GM21390 (cell line): ENCODE data around the gene SLC35A1.
"Not testable (repeated sequence)": the region's sequence is repeated elsewhere in the genome, so short reads cannot be mapped to it uniquely, and the experiment has no call there.

Source experiments
- ATAC-seq: cut with Tn5 transposase; IDR thresholded peaks from one replicate; pipeline ENCODE4 v1.9.1; 2021; ENCODE audit not compliant: unreplicated experiment

Gene SLC35A1

GRCh38 chr6:87472525-87473418 is at the start of gene SLC35A1:
Gene SLC35A1, plus strand, starts transcription at chr6:87472974. Its CDS starts 30 bp downstream, at chr6:87473004.
- peak; percentile 91 for ATAC-seq

GRCh38 chr6:87426789-87427188 is 46.0 kb upstream of the SLC35A1 start:
- no peak for ATAC-seq

- no peak for ATAC-seq
These were observed 42.3 kb upstream of the SLC35A1 start for GRCh38 chr6:87430499-87430898.

GRCh38 chr6:87431263-87431662 is 41.5 kb upstream of the SLC35A1 start:
- ATAC-seq = no peak

- ATAC-seq = no peak
These were observed 36.3 kb upstream of the SLC35A1 start for GRCh38 chr6:87436435-87436834.

GRCh38 chr6:87441711-87442110 is 31.1 kb upstream of the SLC35A1 start:
- ATAC-seq = no peak

- no peak for ATAC-seq
These were observed 28.4 kb upstream of the SLC35A1 start for GRCh38 chr6:87444362-87444761.

- ATAC-seq = no peak
These were observed 7.7 kb upstream of the SLC35A1 start for GRCh38 chr6:87465051-87465450.

GRCh38 chr6:87473419-87473903 is 687 bp downstream of the SLC35A1 start:
- ATAC-seq = peak; percentile 73

- ATAC-seq = no peak
These were observed 9.2 kb downstream of the SLC35A1 start for GRCh38 chr6:87481931-87482330.

- ATAC-seq = no peak
These were observed 9.6 kb downstream of the SLC35A1 start for GRCh38 chr6:87482366-87482765.

- no peak for ATAC-seq
These were observed 11.2 kb downstream of the SLC35A1 start for GRCh38 chr6:87483929-87484328.

GRCh38 chr6:87484491-87484890 is 11.7 kb downstream of the SLC35A1 start:
- no peak for ATAC-seq

GRCh38 chr6:87487555-87487954 is 14.8 kb downstream of the SLC35A1 start:
- no peak for ATAC-seq

GRCh38 chr6:87489326-87489725 is 16.6 kb downstream of the SLC35A1 start:
- not testable (repeated sequence) for ATAC-seq

- no peak for ATAC-seq
These were observed 22.1 kb downstream of the SLC35A1 start for GRCh38 chr6:87494761-87495422.

- no peak for ATAC-seq
These were observed 25.3 kb downstream of the SLC35A1 start for GRCh38 chr6:87498048-87498447.

GRCh38 chr6:87501809-87502572 is 29.2 kb downstream of the SLC35A1 start:
- no peak for ATAC-seq

- no peak for ATAC-seq
These were observed 31.7 kb downstream of the SLC35A1 start for GRCh38 chr6:87504441-87504840.

GRCh38 chr6:87514831-87515230 is 42.1 kb downstream of the SLC35A1 start:
- no peak for ATAC-seq

- no peak for ATAC-seq
These were observed 45.7 kb downstream of the SLC35A1 start for GRCh38 chr6:87518453-87518852.
